ENCODE measurements around the gene GHSR.

GHSR gene

DNA sequence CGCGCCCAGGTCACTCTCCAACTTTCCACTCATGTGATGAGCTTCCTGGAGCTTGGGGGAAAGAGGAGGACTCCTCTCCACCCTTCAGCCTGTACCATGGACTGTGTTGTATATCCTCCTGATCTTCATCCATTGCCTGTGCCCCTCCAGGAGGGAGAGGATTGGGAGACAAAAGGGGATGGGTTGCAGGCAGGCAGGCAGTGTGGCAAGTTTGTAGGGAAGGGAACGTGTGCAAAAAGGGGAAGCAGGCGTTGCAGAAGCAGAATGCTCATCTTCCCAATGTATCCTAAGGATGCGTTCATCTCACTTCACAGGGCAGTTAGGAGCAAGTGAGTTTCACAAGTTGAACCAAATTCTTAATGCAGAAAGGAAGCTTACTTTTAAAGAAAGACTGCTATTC is 28.1 kb upstream of the GHSR start:
- Histone ChIP-seq H3K23ac (ENCODE audit: low read depth, low read length, poor library complexity) (no peak overlapping the region), H4K8ac (ENCODE audit: low read depth, low read length) (no peak overlapping the region)
- WGBS, 2 donors (ENCODE audit: extremely low coverage in 2 of 2, insufficient read length in 2 of 2, insufficient replicate concordance in 1 of 2) = no CpG with 5 or more reads among the region's 5 CpGs

DNA sequence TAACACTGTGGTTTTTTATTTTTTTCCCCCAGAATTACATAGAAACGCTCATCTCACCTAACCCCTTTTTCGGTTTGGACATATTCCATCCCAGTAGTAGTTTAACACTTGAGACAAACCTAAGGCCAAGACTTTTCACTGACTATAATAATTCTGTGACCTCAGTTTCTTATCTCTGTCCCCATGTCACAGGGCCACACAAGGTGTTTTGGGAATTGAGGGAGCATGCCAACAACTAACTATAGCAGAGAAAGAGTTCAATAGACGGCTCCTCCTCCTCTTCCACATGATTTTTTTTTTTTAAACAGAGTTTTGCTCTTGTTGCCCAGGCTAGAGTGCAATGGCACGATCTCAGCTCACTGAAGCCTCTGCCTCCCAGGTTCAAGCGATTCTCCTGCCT is 27.4 kb upstream of the GHSR start:
- H3K4ac ChIP-seq (ENCODE audit: low read length) = no peak overlapping the region
- peaks cover 0 to 2% of the 10 kb centered on the region in 2 donors for H3K4me1 ChIP-seq (ENCODE audit: control insufficient read depth in 2 of 2, insufficient read depth in 1 of 2, low read depth in 1 of 2, low read length in 2 of 2)
- no peak overlapping the region for H2AFZ ChIP-seq (ENCODE audit: low read length)
- H3K36me3 ChIP-seq (replicated peaks in 1 of 2; ENCODE audit: control insufficient read depth in 2 of 2, insufficient read depth in 2 of 2, low read length in 2 of 2) = no peaks in the 10 kb centered on the region
- H2BK12ac ChIP-seq (ENCODE audit: low read length) = no peak overlapping the region
- DNase-seq (ENCODE audit: low spot score) = no peak
- no peak overlapping the region for H3K27ac ChIP-seq (replicated peaks; ENCODE audit: low read length)
- H3K14ac ChIP-seq (ENCODE audit: low read length) = no peak overlapping the region
- H3K9ac ChIP-seq (ENCODE audit: low read depth, low read length, poor library complexity) = no peak overlapping the region
- no peak overlapping the region for H2AK5ac ChIP-seq (ENCODE audit: low read depth, low read length)
- no peak overlapping the region for H2BK120ac ChIP-seq (ENCODE audit: low read depth, low read length)
- H3K4me2 ChIP-seq (ENCODE audit: insufficient read depth, low read length, poor library complexity, severe bottlenecking) = no peak overlapping the region
- H3K27me3 ChIP-seq (ENCODE audit: control insufficient read depth in 3 of 3, insufficient read depth in 3 of 3, low read depth in 1 of 3, low read length in 3 of 3) = peaks cover 0 to 7% (median 0%) of the 10 kb centered on the region in 3 experiments
- H4K91ac ChIP-seq (ENCODE audit: low read depth, low read length, poor library complexity) = no peak overlapping the region
- no peak overlapping the region for H3K23ac ChIP-seq (ENCODE audit: low read depth, low read length, poor library complexity)
- no peak overlapping the region for H2BK5ac ChIP-seq (ENCODE audit: low read length)
- no peaks in the 10 kb centered on the region for H3K79me1 ChIP-seq (ENCODE audit: low read depth, low read length)
- no peak overlapping the region for H3K18ac ChIP-seq (ENCODE audit: low read length)
- no peak overlapping the region for H2BK15ac ChIP-seq (ENCODE audit: low read length)
- H3K4me3 ChIP-seq (ENCODE audit: low read length in 2 of 2) = no peak overlapping the region
- no CpG with 5 or more reads among the region's 5 CpGs for WGBS, 2 donors (ENCODE audit: extremely low coverage in 2 of 2, insufficient read length in 2 of 2, insufficient replicate concordance in 1 of 2)
- no peak overlapping the region for H4K8ac ChIP-seq (ENCODE audit: low read depth, low read length)
- no peaks in the 10 kb centered on the region for H3K9me3 ChIP-seq (replicated peaks in 1 of 2; ENCODE audit: control insufficient read depth in 2 of 2, insufficient read depth in 1 of 2, low read depth in 1 of 2, low read length in 2 of 2)

More for the DNA sequence above, 28.1 kb upstream of the GHSR start:
- no peak overlapping the region for H3K9ac ChIP-seq (ENCODE audit: low read depth, low read length, poor library complexity)
- no peak overlapping the region for H3K4ac ChIP-seq (ENCODE audit: low read length)
- no peak overlapping the region for H3K18ac ChIP-seq (ENCODE audit: low read length)
- H3K4me3 ChIP-seq (ENCODE audit: low read length in 2 of 2) = peak overlapping the region in 1 of 2 donors; percentile 1
- no peak overlapping the region for H2BK15ac ChIP-seq (ENCODE audit: low read length)
- H2BK12ac ChIP-seq (ENCODE audit: low read length) = no peak overlapping the region
- no peak for DNase-seq (ENCODE audit: low spot score)
- H2BK5ac ChIP-seq (ENCODE audit: low read length) = no peak overlapping the region
- no peak overlapping the region for H2AFZ ChIP-seq (ENCODE audit: low read length)
- H3K9me3 ChIP-seq (replicated peaks in 1 of 2; ENCODE audit: control insufficient read depth in 2 of 2, insufficient read depth in 1 of 2, low read depth in 1 of 2, low read length in 2 of 2) = no peaks in the 10 kb centered on the region
- H3K4me1 ChIP-seq (ENCODE audit: control insufficient read depth in 2 of 2, insufficient read depth in 1 of 2, low read depth in 1 of 2, low read length in 2 of 2) = peaks cover 0 to 2% of the 10 kb centered on the region in 2 donors
- H3K36me3 ChIP-seq (replicated peaks in 1 of 2; ENCODE audit: control insufficient read depth in 2 of 2, insufficient read depth in 2 of 2, low read length in 2 of 2) = no peaks in the 10 kb centered on the region
- peaks cover 0 to 11% (median 0%) of the 10 kb centered on the region in 3 experiments for H3K27me3 ChIP-seq (ENCODE audit: control insufficient read depth in 3 of 3, insufficient read depth in 3 of 3, low read depth in 1 of 3, low read length in 3 of 3)
- H2AK5ac ChIP-seq (ENCODE audit: low read depth, low read length) = no peak overlapping the region
- H3K27ac ChIP-seq (replicated peaks; ENCODE audit: low read length) = no peak overlapping the region
- H4K91ac ChIP-seq (ENCODE audit: low read depth, low read length, poor library complexity) = no peak overlapping the region
- H3K79me1 ChIP-seq (ENCODE audit: low read depth, low read length) = no peaks in the 10 kb centered on the region
- no peak overlapping the region for H3K14ac ChIP-seq (ENCODE audit: low read length)
- no peak overlapping the region for H3K4me2 ChIP-seq (ENCODE audit: insufficient read depth, low read length, poor library complexity, severe bottlenecking)
- H2BK120ac ChIP-seq (ENCODE audit: low read depth, low read length) = no peak overlapping the region

- no peak for DNase-seq (ENCODE audit: low spot score)
- no peak overlapping the region for H2BK120ac ChIP-seq (ENCODE audit: low read depth, low read length)
- no peak overlapping the region for H3K4me2 ChIP-seq (ENCODE audit: insufficient read depth, low read length, poor library complexity, severe bottlenecking)
- H3K9ac ChIP-seq (ENCODE audit: low read depth, low read length, poor library complexity) = no peak overlapping the region
- H2BK5ac ChIP-seq (ENCODE audit: low read length) = no peak overlapping the region
- H3K36me3 ChIP-seq (replicated peaks in 1 of 2; ENCODE audit: control insufficient read depth in 2 of 2, insufficient read depth in 2 of 2, low read length in 2 of 2) = no peaks in the 10 kb centered on the region
- peaks cover 0 to 5% (median 0%) of the 10 kb centered on the region in 3 experiments for H3K27me3 ChIP-seq (ENCODE audit: control insufficient read depth in 3 of 3, insufficient read depth in 3 of 3, low read depth in 1 of 3, low read length in 3 of 3)
- H3K4me3 ChIP-seq (ENCODE audit: low read length in 2 of 2) = no peak overlapping the region
- no peak overlapping the region for H2AK5ac ChIP-seq (ENCODE audit: low read depth, low read length)
- no peak overlapping the region for H3K27ac ChIP-seq (replicated peaks; ENCODE audit: low read length)
- H3K79me1 ChIP-seq (ENCODE audit: low read depth, low read length) = no peaks in the 10 kb centered on the region
- WGBS, 2 donors (ENCODE audit: extremely low coverage in 2 of 2, insufficient read length in 2 of 2, insufficient replicate concordance in 1 of 2) = no CpG with 5 or more reads among the region's 1 CpG
- H3K23ac ChIP-seq (ENCODE audit: low read depth, low read length, poor library complexity) = no peak overlapping the region
- H2BK12ac ChIP-seq (ENCODE audit: low read length) = no peak overlapping the region
- no peaks in the 10 kb centered on the region for H3K9me3 ChIP-seq (replicated peaks in 1 of 2; ENCODE audit: control insufficient read depth in 2 of 2, insufficient read depth in 1 of 2, low read depth in 1 of 2, low read length in 2 of 2)
- no peak overlapping the region for H2BK15ac ChIP-seq (ENCODE audit: low read length)
- no peak overlapping the region for H2AFZ ChIP-seq (ENCODE audit: low read length)
- no peak overlapping the region for H3K14ac ChIP-seq (ENCODE audit: low read length)
- H3K4me1 ChIP-seq (ENCODE audit: control insufficient read depth in 2 of 2, insufficient read depth in 1 of 2, low read depth in 1 of 2, low read length in 2 of 2) = peaks cover 0 to 2% of the 10 kb centered on the region in 2 donors
- H3K4ac ChIP-seq (ENCODE audit: low read length) = no peak overlapping the region
- no peak overlapping the region for H4K8ac ChIP-seq (ENCODE audit: low read depth, low read length)
- H3K18ac ChIP-seq (ENCODE audit: low read length) = no peak overlapping the region
- H4K91ac ChIP-seq (ENCODE audit: low read depth, low read length, poor library complexity) = no peak overlapping the region
Observed at GRCh38 chr3:172471903-172472302, 23.6 kb upstream of the GHSR start.

GRCh38 chr3:172470588-172470987 is 22.3 kb upstream of the GHSR start:
- Histone ChIP-seq H3K4ac (ENCODE audit: low read length) (no peak overlapping the region), H2BK5ac (ENCODE audit: low read length) (no peak overlapping the region), H3K79me1 (ENCODE audit: low read depth, low read length) (no peaks in the 10 kb centered on the region), H4K8ac (ENCODE audit: low read depth, low read length) (no peak overlapping the region), H3K9me3 (replicated peaks in 1 of 2; ENCODE audit: control insufficient read depth in 2 of 2, insufficient read depth in 1 of 2, low read depth in 1 of 2, low read length in 2 of 2) (no peaks in the 10 kb centered on the region), H3K18ac (ENCODE audit: low read length) (no peak overlapping the region), H3K27me3 (ENCODE audit: control insufficient read depth in 3 of 3, insufficient read depth in 3 of 3, low read depth in 1 of 3, low read length in 3 of 3) (peaks cover 0 to 5% (median 0%) of the 10 kb centered on the region in 3 experiments), H3K14ac (ENCODE audit: low read length) (no peak overlapping the region), H3K9ac (ENCODE audit: low read depth, low read length, poor library complexity) (no peak overlapping the region), H3K36me3 (replicated peaks in 1 of 2; ENCODE audit: control insufficient read depth in 2 of 2, insufficient read depth in 2 of 2, low read length in 2 of 2) (no peaks in the 10 kb centered on the region), H2BK12ac (ENCODE audit: low read length) (no peak overlapping the region), H2BK120ac (ENCODE audit: low read depth, low read length) (no peak overlapping the region), H3K4me2 (ENCODE audit: insufficient read depth, low read length, poor library complexity, severe bottlenecking) (no peak overlapping the region), H2BK15ac (ENCODE audit: low read length) (no peak overlapping the region), H3K23ac (ENCODE audit: low read depth, low read length, poor library complexity) (no peak overlapping the region), H3K4me1 (ENCODE audit: control insufficient read depth in 2 of 2, insufficient read depth in 1 of 2, low read depth in 1 of 2, low read length in 2 of 2) (no peaks in the 10 kb centered on the region), H2AFZ (ENCODE audit: low read length) (no peak overlapping the region), H2AK5ac (ENCODE audit: low read depth, low read length) (no peak overlapping the region), H4K91ac (ENCODE audit: low read depth, low read length, poor library complexity) (no peak overlapping the region), H3K4me3 (ENCODE audit: low read length in 2 of 2) (no peak overlapping the region), H3K27ac (replicated peaks; ENCODE audit: low read length) (no peak overlapping the region)
- no CpG with 5 or more reads among the region's 1 CpG for WGBS, 2 donors (ENCODE audit: extremely low coverage in 2 of 2, insufficient read length in 2 of 2, insufficient replicate concordance in 1 of 2)
- DNase-seq (ENCODE audit: low spot score) = no peak
